OCI-LY7 (cell line): ENCODE data around the gene SPO11. TPM values are rescaled to one million over a fixed set of nuclear protein-coding genes. Genes with fewer than 3 reads are reported as not detected.

Experiments
- BruUV-seq: library from RNA; stranded (reverse); fragments of 400-500 nt; replicated peaks from 2 replicates; lab custom pipeline; 2021; lab: Mats Ljungman, UMichigan
- CTCF ChIA-PET: fragments of 300-600 bp; sonication (Branson Sonifier 250); formaldehyde crosslinking; loops from one replicate; lab custom pipeline; 2022; ENCODE audit warnings: antibody characterized with exemption; ENCODE audit not compliant: unreplicated experiment; lab: Charles Lee
- POLR2A ChIA-PET: fragments of 300-600 bp; sonication (Branson Sonifier 250); formaldehyde crosslinking; loops from one replicate; lab custom pipeline; 2022; ENCODE audit warnings: antibody characterized with exemption; lab: Charles Lee
- DNase-seq: peaks from one replicate; pipeline ENCODE4 v3.0.0-alpha.2; 2015; ENCODE audit warnings: low spot score
- H2AFZ ChIP-seq: fragments of 200-600 bp; sonication (generic), shearing (Covaris generic); 2 replicates; pipeline ENCODE4 v1.6.1; 2014; ENCODE audit warnings: mild to moderate bottlenecking, antibody characterized with exemption, low read length, moderate library complexity
- H3K27ac ChIP-seq: fragments of 200-600 bp; sonication (generic); 2 replicates; pipeline ENCODE4 v1.5.1; 2014; ENCODE audit warnings: mixed run types, low read depth, mild to moderate bottlenecking, moderate library complexity, low read length, inconsistent platforms; ENCODE audit not compliant: poor library complexity, severe bottlenecking
- H3K36me3 ChIP-seq: fragments of 200-600 bp; sonication (generic); 2 replicates; pipeline ENCODE4 v1.6.1; 2014; ENCODE audit warnings: mild to moderate bottlenecking, antibody characterized with exemption, low read length, moderate library complexity, mixed read lengths; ENCODE audit not compliant: insufficient read depth
- H3K4me1 ChIP-seq: fragments of 200-600 bp; sonication (generic); 2 replicates; pipeline ENCODE4 v1.5.1; 2014; ENCODE audit warnings: mild to moderate bottlenecking, low read length; ENCODE audit not compliant: insufficient read depth, poor library complexity, severe bottlenecking
- H3K4me2 ChIP-seq: fragments of 200-600 bp; sonication (generic); 2 replicates; pipeline ENCODE4 v1.6.1; 2014; ENCODE audit warnings: mild to moderate bottlenecking, low read length
- H3K4me3 ChIP-seq: fragments of 200-600 bp; sonication (generic); 2 replicates; pipeline ENCODE4 v1.5.1; 2014; ENCODE audit warnings: mild to moderate bottlenecking, low read depth, low read length; ENCODE audit not compliant: poor library complexity, severe bottlenecking
- H3K79me2 ChIP-seq: fragments of 200-600 bp; sonication (generic); 2 replicates; pipeline ENCODE4 v1.6.1; 2016; ENCODE audit warnings: low read depth, mild to moderate bottlenecking, low read length, moderate library complexity, mixed read lengths; ENCODE audit not compliant: insufficient read depth
- H3K9me2 ChIP-seq: fragments of 200-600 bp; sonication (generic); 2 replicates; pipeline ENCODE4 v1.6.1; 2016; ENCODE audit warnings: mild to moderate bottlenecking, low read length, mixed read lengths; ENCODE audit not compliant: insufficient read depth
- H3K9me3 ChIP-seq: fragments of 200-600 bp; sonication (generic); 2 replicates; pipeline ENCODE4 v1.6.1; 2014; ENCODE audit warnings: mild to moderate bottlenecking, mixed run types, low read length, mixed read lengths
- H4K20me1 ChIP-seq: fragments of 200-600 bp; sonication (generic); 2 replicates; pipeline ENCODE4 v1.6.1; 2014; ENCODE audit warnings: mild to moderate bottlenecking, antibody characterized with exemption, low read length, moderate library complexity, mixed read lengths; ENCODE audit not compliant: insufficient read depth
- CTCF ChIP-seq: fragments of 200-600 bp; sonication (generic); conservative IDR thresholded peaks from 2 replicates; pipeline ENCODE4 v1.5.1; 2014; ENCODE audit warnings: mild to moderate bottlenecking, antibody characterized with exemption, low read length, moderate library complexity, mixed read lengths
- EZH2phosphoT487 ChIP-seq: fragments of 200-600 bp; sonication (generic); IDR thresholded peaks from 2 replicates; pipeline ENCODE4 v1.6.1; 2018; ENCODE audit warnings: low read depth, borderline replicate concordance, mild to moderate bottlenecking, mixed run types, antibody characterized with exemption, low read length, moderate library complexity, mixed read lengths
- intact Hi-C: fragments of 100-400 bp; cut with micrococcal nuclease; formaldehyde crosslinking; loops from one replicate; pipeline ENCODE4 v1.10.0; 2022; ENCODE audit not compliant: unreplicated experiment
- total RNA-seq, 2 experiments: library from RNA; depleted of rRNA in 1 of 2; stranded (reverse); fragments of >200 nt in 1 of 2; shearing (Covaris generic) in 1 of 2; gene quantifications; 2 replicates each; pipeline ENCODE4 v1.2.3, GENCODE V29; 2014 to 2022

Gene SPO11
- total RNA-seq, 2 experiments from 2014 or later: not detected

GRCh38 chr20:57315083-57315975 is 14.3 kb upstream of the SPO11 start:
- no peak for TF ChIP-seq CTCF
- TF ChIP-seq EZH2phosphoT487: no peak
- DNase-seq: peak; percentile 87
- Histone ChIP-seq H3K79me2 (no peaks in the 10 kb centered on the region), H3K27ac (peak overlapping the region; percentile 95), H3K36me3 (no peaks in the 10 kb centered on the region), H3K4me2 (peak overlapping the region; percentile 69), H3K4me3 (peak overlapping the region; percentile 9), H3K9me2 (no peaks in the 10 kb centered on the region), H3K9me3 (no peaks in the 10 kb centered on the region), H3K4me1 (peaks cover 84% of the 10 kb centered on the region), H4K20me1 (no peaks in the 10 kb centered on the region), H2AFZ (peak overlapping the region; percentile 9; the same call in 1 of the 2 replicates)
- POLR2A ChIA-PET: interaction anchor here (0.6 to 5.4 kb wide), 8 partner anchors 8 to 217 kb away, joined by 3 to 27 read pairs (median 3); no protein-coding TSS in a partner anchor
- intact Hi-C loops: loop anchor here (5.0 kb wide), 3 partner anchors 68 to 367 kb away; no protein-coding TSS in a partner anchor
- CTCF ChIA-PET: no interaction called here
- BruUV-seq: no TSS peak

GRCh38 chr20:57315976-57316480 is 13.6 kb upstream of the SPO11 start:
- ChIA-PET CTCF (no interaction called here), POLR2A (interaction anchor here (0.8 to 5.4 kb wide), 5 partner anchors 10 to 154 kb away, joined by 3 to 27 read pairs (median 3); no protein-coding TSS in a partner anchor)
- peak; percentile 59 for DNase-seq
- Histone ChIP-seq H3K36me3 (no peaks in the 10 kb centered on the region), H3K4me2 (peak overlapping the region; percentile 69), H3K9me3 (no peaks in the 10 kb centered on the region), H3K4me3 (peak overlapping the region; percentile 9), H3K27ac (peak overlapping the region; percentile 95), H3K79me2 (no peaks in the 10 kb centered on the region), H4K20me1 (no peaks in the 10 kb centered on the region), H3K4me1 (peaks cover 89% of the 10 kb centered on the region), H3K9me2 (no peaks in the 10 kb centered on the region), H2AFZ (peak overlapping the region; percentile 9; the same call in 1 of the 2 replicates)
- TF ChIP-seq CTCF: no peak
- TF ChIP-seq EZH2phosphoT487: no peak
- intact Hi-C loops: loop anchor here (2.0 to 5.0 kb wide), 4 partner anchors 31 to 366 kb away; no protein-coding TSS in a partner anchor
- no TSS peak for BruUV-seq
